GM06990 (cell line): ENCODE measurements around the gene ADCY6.

ENCODE experiments used
- DNase-seq: peaks from one replicate; pipeline ENCODE4 v3.0.0-alpha.2; 2011; ENCODE audit not compliant: insufficient read length; ENCODE audit errors: extremely low read depth
- H3K27me3 ChIP-seq: replicated peaks from 2 replicates; pipeline ENCODE4 v1.6.0; 2011; ENCODE audit warnings: low read length; ENCODE audit not compliant: control insufficient read depth, insufficient read depth
- H3K36me3 ChIP-seq: 2 replicates; pipeline ENCODE4 v1.5.1; 2011; ENCODE audit warnings: low read length; ENCODE audit not compliant: control insufficient read depth, insufficient read depth
- H3K4me3 ChIP-seq: replicated peaks from 2 replicates; pipeline ENCODE4 v1.5.1; 2011; ENCODE audit warnings: low read depth, mild to moderate bottlenecking, control low read depth, low read length
- CTCF ChIP-seq: IDR thresholded peaks from 2 replicates; pipeline ENCODE4 v1.5.1; 2011; ENCODE audit warnings: low read length, control low read depth, mild to moderate bottlenecking, inconsistent platforms; ENCODE audit not compliant: insufficient read depth, poor library complexity, severe bottlenecking

The ADCY6 gene

GRCh38 chr12:48758186-48758585 is 30.7 kb downstream of the ADCY6 start:
- H3K36me3 ChIP-seq = no peaks in the 10 kb centered on the region
- H3K27me3 ChIP-seq = peaks cover under 1% of the 10 kb centered on the region; the same call in 1 of the 2 replicates
- H3K4me3 ChIP-seq = no peak overlapping the region
- DNase-seq = no peak
- no peak for TF ChIP-seq CTCF

GRCh38 chr12:48750769-48751356 is 38.0 kb downstream of the ADCY6 start:
- TF ChIP-seq CTCF = no peak
- no peak overlapping the region for H3K4me3 ChIP-seq
- peaks cover 1% of the 10 kb centered on the region; the same call in 1 of the 2 replicates for H3K27me3 ChIP-seq
- no peaks in the 10 kb centered on the region for H3K36me3 ChIP-seq
- no peak for DNase-seq

- H3K36me3 ChIP-seq = no peaks in the 10 kb centered on the region
- H3K4me3 ChIP-seq = no peak overlapping the region
- peaks cover 1% of the 10 kb centered on the region; the same call in 1 of the 2 replicates for H3K27me3 ChIP-seq
- no peak for TF ChIP-seq CTCF
- DNase-seq = no peak
Measured at GRCh38 chr12:48750215-48750614, 38.7 kb downstream of the ADCY6 start.

- H3K27me3 ChIP-seq = no peaks in the 10 kb centered on the region; the same call in none of the 2 replicates
- H3K4me3 ChIP-seq = no peak overlapping the region
- H3K36me3 ChIP-seq = no peaks in the 10 kb centered on the region
- no peak for TF ChIP-seq CTCF
- no peak for DNase-seq
Measured at GRCh38 chr12:48744251-48745008, 44.5 kb downstream of the ADCY6 start.

GRCh38 chr12:48739618-48740269 is 49.1 kb downstream of the ADCY6 start:
- no peaks in the 10 kb centered on the region; the same call in 1 of the 2 replicates for H3K27me3 ChIP-seq
- TF ChIP-seq CTCF = no peak
- no peak for DNase-seq
- no peak overlapping the region for H3K4me3 ChIP-seq
- no peaks in the 10 kb centered on the region for H3K36me3 ChIP-seq
